ENCODE data around the gene LYST.
"Not testable (repeated sequence)": the region's sequence is repeated elsewhere in the genome, so short reads cannot be mapped to it uniquely, and the experiment has no call there.

The LYST gene

GRCh38 chr1:235632506-235633401 lies 234.0 kb downstream of the LYST start:
- DNase-seq (ENCODE audit: low read depth), result peak; percentile 30

GRCh38 chr1:235631816-235632215 lies 234.9 kb downstream of the LYST start:
- DNase-seq (ENCODE audit: low read depth), result no peak

DNA sequence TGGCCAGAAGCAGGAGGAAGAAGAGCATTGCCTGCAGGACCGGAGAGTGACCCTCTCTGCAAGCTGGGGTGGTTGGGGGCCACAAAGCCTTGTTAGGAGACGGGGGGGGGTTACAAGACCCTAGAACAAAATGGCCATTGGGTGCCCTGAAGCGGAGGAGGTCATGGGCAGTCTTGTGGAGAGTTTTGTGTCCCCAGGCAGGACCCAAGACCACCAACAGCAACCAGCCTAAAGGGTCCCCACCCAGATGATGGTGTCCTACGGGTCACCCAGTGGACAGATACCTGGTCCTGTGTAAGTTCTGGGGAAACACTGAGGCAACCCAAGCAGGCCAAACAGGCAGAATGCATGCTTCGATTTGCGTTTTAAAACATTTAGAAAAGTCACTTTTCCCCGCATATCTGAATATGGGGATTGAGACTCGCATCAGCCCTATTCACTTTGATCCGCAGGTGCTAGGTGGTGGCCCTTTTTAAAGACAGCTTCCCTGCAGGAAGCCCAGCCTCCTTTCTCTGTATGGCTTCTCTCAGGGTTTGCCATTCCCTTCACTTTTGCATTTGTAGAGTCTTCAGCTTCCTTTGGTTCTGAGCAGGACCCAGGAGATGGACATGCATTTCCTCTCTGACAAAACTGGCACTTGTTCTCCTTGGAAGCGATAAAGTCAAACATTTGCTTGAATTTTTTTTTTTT lies 238.2 kb downstream of the LYST start:
- no peak for DNase-seq (ENCODE audit: low read depth)

GRCh38 chr1:235625831-235626230 lies 240.9 kb downstream of the LYST start:
- no peak for DNase-seq (ENCODE audit: low read depth)

GRCh38 chr1:235625340-235625739 lies 241.4 kb downstream of the LYST start:
- DNase-seq (ENCODE audit: low read depth), result no peak

DNA sequence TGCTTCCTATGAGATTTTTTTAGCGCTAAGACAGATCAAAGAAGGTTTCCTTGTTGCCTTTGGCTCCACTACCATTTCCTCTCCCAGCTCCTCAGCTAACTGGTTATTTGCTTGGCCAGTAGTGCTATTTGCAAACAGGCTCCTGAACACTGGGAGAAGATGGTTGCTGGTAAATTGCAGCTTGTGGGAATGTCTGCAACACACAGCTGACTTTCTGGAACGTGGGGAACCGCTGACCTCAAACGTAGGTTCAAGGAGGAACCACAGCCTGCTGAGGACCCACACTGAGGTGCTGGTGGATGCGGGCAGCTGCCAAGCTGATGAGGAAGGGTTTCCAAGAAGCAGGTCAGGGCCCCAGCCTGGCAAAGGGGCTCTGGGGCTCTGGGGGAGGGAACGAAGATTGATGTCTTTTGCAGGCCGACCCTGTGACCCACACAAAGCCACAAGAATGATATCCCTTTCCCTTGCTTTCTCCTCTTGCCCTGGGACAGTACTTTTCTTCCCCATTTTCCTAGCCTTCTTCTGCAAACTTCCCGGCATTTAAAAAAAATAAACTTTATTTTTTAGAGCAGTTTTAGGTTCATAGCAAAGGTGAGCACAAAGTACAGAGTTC lies 241.9 kb downstream of the LYST start:
- no peak for DNase-seq (ENCODE audit: low read depth)

- no peak for DNase-seq (ENCODE audit: low read depth)
These were observed 243.5 kb downstream of the LYST start for GRCh38 chr1:235622936-235623779.

- not testable (repeated sequence) for DNase-seq (ENCODE audit: low read depth)
These were observed 247.6 kb downstream of the LYST start for GRCh38 chr1:235619149-235619548.

- peak; percentile 22 for DNase-seq (ENCODE audit: low read depth)
These were observed 248.9 kb downstream of the LYST start for GRCh38 chr1:235617808-235618207.

- DNase-seq (ENCODE audit: low read depth), result no peak
These were observed 249.6 kb downstream of the LYST start for GRCh38 chr1:235617140-235617539.

- no peak for DNase-seq (ENCODE audit: low read depth)
These were observed 252.2 kb downstream of the LYST start for GRCh38 chr1:235614442-235614954.

DNA sequence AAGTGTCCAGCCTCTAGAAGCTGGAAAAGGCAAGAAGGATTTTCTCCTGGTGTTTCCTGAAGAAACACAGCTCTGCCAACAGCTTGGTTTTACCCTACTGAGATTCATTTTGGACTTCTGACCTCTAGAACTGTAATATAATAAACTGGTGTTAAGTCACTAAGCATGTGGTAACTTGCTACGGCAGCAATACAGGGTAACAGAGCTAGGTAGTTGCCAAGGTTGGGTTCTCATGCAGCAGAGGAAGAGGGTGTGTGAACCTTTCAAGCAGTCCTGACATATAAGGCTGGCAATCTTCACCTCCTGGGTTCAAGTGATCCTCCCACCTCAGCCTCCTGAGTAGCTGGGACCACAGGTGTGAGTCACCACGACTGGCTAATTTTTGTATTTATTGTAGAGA lies 253.1 kb downstream of the LYST start:
- no peak for DNase-seq (ENCODE audit: low read depth)

DNA sequence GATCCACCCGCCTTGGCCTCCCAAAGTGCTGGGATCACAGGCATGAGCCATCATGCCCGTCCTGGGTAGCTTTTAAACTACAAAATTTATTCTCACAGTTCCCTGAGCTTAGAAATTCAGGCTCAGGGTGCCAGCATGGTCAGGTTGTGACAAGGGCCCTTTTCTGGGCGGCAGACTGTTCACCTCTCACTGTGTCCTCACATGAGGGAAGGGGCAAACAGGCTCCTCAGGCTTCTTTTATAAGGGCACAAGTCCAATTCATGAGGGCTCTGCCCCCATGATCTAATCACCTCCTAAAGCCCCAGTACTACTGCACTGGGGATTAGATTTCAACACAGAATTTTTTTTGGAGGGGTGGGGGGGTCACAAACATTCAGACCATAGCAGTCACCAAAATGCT lies 253.9 kb downstream of the LYST start:
- no peak for DNase-seq (ENCODE audit: low read depth)

All from GM04504 (cell line).